PC-9 (cell line): ENCODE results near the gene MGAT5. TPM values are rescaled to one million over a fixed set of nuclear protein-coding genes. Genes with fewer than 3 reads are reported as not detected.

Source experiments
- BruUV-seq: library from RNA; stranded (reverse); fragments of 400-500 nt; replicated peaks from 2 replicates; lab custom pipeline; 2021; lab: Mats Ljungman, UMichigan
- CTCF ChIA-PET: fragments of 300-600 bp; sonication (Branson Sonifier 250); formaldehyde crosslinking; loops from one replicate; lab custom pipeline; 2022; ENCODE audit warnings: antibody characterized with exemption; lab: Charles Lee
- POLR2A ChIA-PET: fragments of 300-600 bp; sonication (Branson Sonifier 250); formaldehyde crosslinking; loops from one replicate; lab custom pipeline; 2022; ENCODE audit warnings: antibody characterized with exemption; ENCODE audit not compliant: unreplicated experiment; lab: Charles Lee
- DNase-seq, 2 experiments: peaks; one replicate each; pipeline versions ENCODE4 v3.0.0 to v3.0.0-alpha.2; 2015 to 2022; ENCODE audit warnings: mixed read lengths in 1 of 2
- H2AFZ ChIP-seq: fragments of 200-600 bp; sonication (generic); 2 replicates; pipeline ENCODE4 v1.8.1; 2017; ENCODE audit warnings: antibody characterized with exemption
- H3F3A ChIP-seq: fragments of 200-600 bp; sonication (generic); 2 replicates; pipeline ENCODE4 v1.8.1; 2017; ENCODE audit warnings: antibody characterized with exemption, mild to moderate bottlenecking, low read depth; ENCODE audit not compliant: insufficient read depth
- H3K27ac ChIP-seq: fragments of 200-600 bp; sonication (generic); 2 replicates; pipeline ENCODE4 v1.6.1; 2016; ENCODE audit warnings: mixed run types
- H3K27me3 ChIP-seq: fragments of 200-600 bp; sonication (generic); 2 replicates; pipeline ENCODE4 v1.6.1; 2016; ENCODE audit warnings: low read depth, mixed run types; ENCODE audit not compliant: insufficient read depth
- H3K36me3 ChIP-seq: fragments of 200-600 bp; sonication (generic); 2 replicates; pipeline ENCODE4 v1.6.1; 2016; ENCODE audit warnings: low read depth, mixed run types
- H3K4me1 ChIP-seq: fragments of 200-600 bp; sonication (generic); replicated peaks from 2 replicates; pipeline ENCODE4 v1.6.1; 2016; ENCODE audit warnings: mixed run types; ENCODE audit not compliant: insufficient read depth
- H3K4me2 ChIP-seq: fragments of 200-600 bp; sonication (generic); 2 replicates; pipeline ENCODE4 v1.6.1; 2017; ENCODE audit warnings: mixed run types
- H3K4me3 ChIP-seq: fragments of 200-600 bp; sonication (generic); 2 replicates; pipeline ENCODE4 v1.6.1; 2016; ENCODE audit warnings: mixed run types
- H3K79me2 ChIP-seq: fragments of 200-600 bp; sonication (generic); 2 replicates; pipeline ENCODE4 v1.6.1; 2017; ENCODE audit warnings: low read depth, mixed run types
- H3K9me2 ChIP-seq: fragments of 200-600 bp; sonication (generic); 2 replicates; pipeline ENCODE4 v1.8.1; 2017; ENCODE audit warnings: mild to moderate bottlenecking; ENCODE audit not compliant: insufficient read depth
- H3K9me3 ChIP-seq: fragments of 200-600 bp; sonication (generic); 2 replicates; pipeline ENCODE4 v1.8.1; 2016; ENCODE audit warnings: low read depth; ENCODE audit not compliant: insufficient read depth
- H4K20me1 ChIP-seq: fragments of 200-600 bp; sonication (generic); 2 replicates; pipeline ENCODE4 v1.8.1; 2017; ENCODE audit not compliant: insufficient read depth
- EZH2 ChIP-seq: fragments of 200-600 bp; sonication (generic); IDR thresholded peaks from 2 replicates; pipeline ENCODE4 v1.8.0; 2017; ENCODE audit warnings: antibody characterized with exemption, low read depth
- intact Hi-C: fragments of 100-400 bp; cut with micrococcal nuclease; formaldehyde crosslinking; loops from one replicate; pipeline ENCODE4 v1.10.0; 2022; ENCODE audit not compliant: unreplicated experiment
- total RNA-seq: library from RNA; stranded (reverse); gene quantifications from 2 replicates; pipeline ENCODE4 v1.2.3, GENCODE V29; 2021
- TF ChIP-seq, protein P1 (sequence below): fragments of 200-600 bp; sonication (generic); conservative IDR thresholded peaks from 2 replicates; pipeline ENCODE4 v1.6.1; 2017; ENCODE audit warnings: mixed run types, antibody characterized with exemption, mild to moderate bottlenecking, moderate library complexity

MGAT5 gene
- total RNA-seq, 1 experiment from 2014 or later = 33.5 TPM

DNA sequence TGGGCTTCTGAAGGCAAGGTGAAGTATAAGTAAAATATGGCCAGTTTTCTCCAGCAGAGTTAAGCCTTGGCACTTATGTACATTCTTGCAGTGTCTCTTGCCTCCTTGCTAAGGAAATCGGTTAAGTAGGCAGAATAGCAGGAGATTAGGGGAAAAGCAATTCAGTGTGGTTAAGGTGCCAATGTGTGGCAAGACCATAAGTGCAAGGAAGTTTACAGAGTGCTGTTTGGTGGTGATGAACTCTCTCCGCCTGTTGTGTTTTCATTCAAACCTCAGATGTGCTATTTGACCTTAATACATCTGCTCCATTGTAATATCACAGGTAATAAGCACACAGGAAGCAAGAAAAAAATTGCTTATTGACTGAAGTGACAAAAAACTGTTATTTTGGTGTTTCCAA, 156.1 kb downstream of the MGAT5 start:
- Histone ChIP-seq H3K36me3 (no peaks in the 10 kb centered on the region), H3K4me2 (no peak overlapping the region), H3K4me1 (peaks cover 13% of the 10 kb centered on the region), H3K79me2 (no peaks in the 10 kb centered on the region), H3K27ac (no peak overlapping the region), H3K27me3 (no peaks in the 10 kb centered on the region), H4K20me1 (0 out of 2 replicates have a peak, but pooled peaks cover 3% of the 10 kb centered on the region), H3F3A (peaks cover 4% of the 10 kb centered on the region; the same call in 1 of the 2 replicates), H3K9me2 (no peaks in the 10 kb centered on the region), H3K9me3 (no peaks in the 10 kb centered on the region), H3K4me3 (no peak overlapping the region), H2AFZ (no peak overlapping the region)
- DNase-seq = no peak
- intact Hi-C loops = loop anchor here (5.0 kb wide), 1 partner anchor 163 kb away; no protein-coding TSS in a partner anchor
- ChIA-PET POLR2A (no interaction called here), CTCF (no interaction called here)
- no peak for TF ChIP-seq EZH2
- TF ChIP-seq, protein P1, sequence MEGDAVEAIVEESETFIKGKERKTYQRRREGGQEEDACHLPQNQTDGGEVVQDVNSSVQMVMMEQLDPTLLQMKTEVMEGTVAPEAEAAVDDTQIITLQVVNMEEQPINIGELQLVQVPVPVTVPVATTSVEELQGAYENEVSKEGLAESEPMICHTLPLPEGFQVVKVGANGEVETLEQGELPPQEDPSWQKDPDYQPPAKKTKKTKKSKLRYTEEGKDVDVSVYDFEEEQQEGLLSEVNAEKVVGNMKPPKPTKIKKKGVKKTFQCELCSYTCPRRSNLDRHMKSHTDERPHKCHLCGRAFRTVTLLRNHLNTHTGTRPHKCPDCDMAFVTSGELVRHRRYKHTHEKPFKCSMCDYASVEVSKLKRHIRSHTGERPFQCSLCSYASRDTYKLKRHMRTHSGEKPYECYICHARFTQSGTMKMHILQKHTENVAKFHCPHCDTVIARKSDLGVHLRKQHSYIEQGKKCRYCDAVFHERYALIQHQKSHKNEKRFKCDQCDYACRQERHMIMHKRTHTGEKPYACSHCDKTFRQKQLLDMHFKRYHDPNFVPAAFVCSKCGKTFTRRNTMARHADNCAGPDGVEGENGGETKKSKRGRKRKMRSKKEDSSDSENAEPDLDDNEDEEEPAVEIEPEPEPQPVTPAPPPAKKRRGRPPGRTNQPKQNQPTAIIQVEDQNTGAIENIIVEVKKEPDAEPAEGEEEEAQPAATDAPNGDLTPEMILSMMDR = no peak
- BruUV-seq = no TSS peak

DNA sequence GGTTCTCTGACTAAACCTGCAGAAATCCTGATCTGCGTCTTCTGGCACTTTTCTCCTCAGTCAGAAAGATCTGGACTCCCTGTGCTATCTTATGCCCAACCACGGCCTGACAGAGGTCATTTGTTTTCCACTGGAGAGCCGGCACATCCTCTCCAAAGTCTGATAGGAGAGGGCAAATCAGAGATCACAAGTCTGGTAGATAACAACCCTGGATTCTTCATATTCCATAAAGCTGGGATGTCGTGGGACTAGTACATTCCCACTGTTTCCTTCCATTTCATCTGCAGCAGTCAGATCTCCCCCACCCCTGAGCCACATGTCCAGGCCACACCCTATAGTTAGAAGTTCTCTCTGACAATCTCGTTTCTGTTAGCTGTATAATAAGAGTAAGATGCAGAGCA, 157.0 kb downstream of the MGAT5 start:
- Histone ChIP-seq H3K4me2 (no peak overlapping the region), H3K9me2 (no peaks in the 10 kb centered on the region), H3K27ac (no peak overlapping the region), H3K9me3 (no peaks in the 10 kb centered on the region), H2AFZ (no peak overlapping the region), H3F3A (peaks cover 4% of the 10 kb centered on the region; the same call in 1 of the 2 replicates), H3K79me2 (no peaks in the 10 kb centered on the region), H3K4me3 (no peak overlapping the region), H3K27me3 (no peaks in the 10 kb centered on the region), H3K36me3 (no peaks in the 10 kb centered on the region), H4K20me1 (0 out of 2 replicates have a peak, but pooled peaks cover 3% of the 10 kb centered on the region), H3K4me1 (peaks cover 13% of the 10 kb centered on the region)
- CTCF ChIA-PET = interaction anchor here (1.1 kb wide), 1 partner anchor 194 kb away, joined by 3 read pairs; no protein-coding TSS in a partner anchor
- DNase-seq = no peak
- intact Hi-C loops = loop anchor here (5.0 kb wide), 1 partner anchor 164 kb away; no protein-coding TSS in a partner anchor
- TF ChIP-seq, protein P1 = no peak
- TF ChIP-seq EZH2 = no peak
- no TSS peak for BruUV-seq
- POLR2A ChIA-PET = interaction anchor here (0.6 kb wide), 1 partner anchor 420 kb away, joined by 6 read pairs; no protein-coding TSS in a partner anchor

DNA sequence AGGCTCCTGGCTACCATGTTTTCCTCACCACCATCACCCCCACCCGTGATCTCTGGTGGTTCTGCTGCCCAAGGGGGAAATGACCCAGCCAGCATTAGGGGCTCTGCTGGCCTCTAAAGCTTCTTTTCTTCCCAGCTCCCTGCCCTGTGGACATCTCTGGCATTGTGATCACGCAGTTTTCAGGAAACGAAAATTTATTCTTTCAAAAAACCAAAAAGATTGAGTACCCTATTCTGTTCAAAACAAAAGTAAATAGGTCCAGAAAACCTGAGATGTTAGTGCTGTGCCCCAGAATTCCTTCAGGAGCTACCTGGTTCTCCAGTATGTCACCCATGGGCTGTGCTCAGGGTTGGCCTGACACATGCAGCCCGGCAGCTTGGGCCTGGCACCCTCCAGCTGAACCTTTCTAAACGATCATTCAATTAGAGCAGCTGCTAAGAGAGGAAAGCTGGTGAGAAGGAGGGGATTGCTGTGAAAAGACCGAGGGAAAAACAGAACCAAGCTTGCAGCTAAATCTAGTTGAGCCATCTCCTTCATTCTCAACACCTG, 157.5 kb downstream of the MGAT5 start:
- Histone ChIP-seq H3K27me3 (no peaks in the 10 kb centered on the region), H3K36me3 (no peaks in the 10 kb centered on the region), H3K9me3 (no peaks in the 10 kb centered on the region), H3K4me2 (no peak overlapping the region), H3K27ac (no peak overlapping the region), H3F3A (no peaks in the 10 kb centered on the region), H3K9me2 (no peaks in the 10 kb centered on the region), H3K4me3 (no peak overlapping the region), H2AFZ (no peak overlapping the region), H4K20me1 (0 out of 2 replicates have a peak, but pooled peaks cover 3% of the 10 kb centered on the region), H3K79me2 (no peaks in the 10 kb centered on the region), H3K4me1 (peaks cover 8% of the 10 kb centered on the region)
- TF ChIP-seq, protein P1 = no peak
- no peak for TF ChIP-seq EZH2
- DNase-seq = no peak
- POLR2A ChIA-PET = interaction anchor here (0.6 kb wide), 1 partner anchor 62 kb away, joined by 5 read pairs; no protein-coding TSS in a partner anchor
- intact Hi-C loops = loop anchor here (5.0 kb wide), 1 partner anchor 164 kb away; no protein-coding TSS in a partner anchor
- no TSS peak for BruUV-seq
- CTCF ChIA-PET = interaction anchor here (0.5 to 1.1 kb wide), 5 partner anchors 195 to 1044 kb away, joined by 3 to 12 read pairs (median 4); no protein-coding TSS in a partner anchor
